ENCODE data around the gene C10orf90.

Gene C10orf90

DNA sequence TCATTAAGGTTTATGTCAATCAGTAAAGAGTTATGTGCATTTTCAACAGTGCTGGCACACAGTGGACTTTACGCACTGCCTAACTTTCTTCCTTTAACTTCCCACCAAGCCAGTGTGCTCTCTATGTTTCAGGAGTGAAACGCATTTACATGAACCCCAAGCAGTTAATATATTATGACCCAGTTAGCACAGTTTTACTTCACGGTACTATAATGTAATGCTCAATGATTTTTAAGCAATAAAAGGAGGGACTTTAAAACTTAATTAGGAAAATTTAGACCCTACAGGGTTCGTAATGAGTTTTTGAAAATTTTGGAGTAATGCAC lies 100.3 kb downstream of the C10orf90 start:
- TF ChIP-seq TCF12 (IDR thresholded peaks at IDR 0.05; ENCODE audit: low read depth) = no peak
- TF ChIP-seq YY1 (IDR thresholded peaks at IDR 0.05; ENCODE audit: low read depth) = no peak
- TF ChIP-seq EGR1 (IDR thresholded peaks at IDR 0.05) = no peak
- TF ChIP-seq CREB1 (IDR thresholded peaks at IDR 0.05; ENCODE audit: low read depth) = no peak
- TF ChIP-seq FOXM1 (IDR thresholded peaks at IDR 0.05; ENCODE audit: borderline replicate concordance, low read depth) = no peak
- TF ChIP-seq TAF1 (IDR thresholded peaks at IDR 0.05; ENCODE audit: low read depth) = no peak
- no peak for TF ChIP-seq ZBTB7A (IDR thresholded peaks at IDR 0.05; ENCODE audit: low read depth)
- no peak for TF ChIP-seq RAD21 (IDR thresholded peaks at IDR 0.05; ENCODE audit: low read depth)
- TF ChIP-seq, protein P1, sequence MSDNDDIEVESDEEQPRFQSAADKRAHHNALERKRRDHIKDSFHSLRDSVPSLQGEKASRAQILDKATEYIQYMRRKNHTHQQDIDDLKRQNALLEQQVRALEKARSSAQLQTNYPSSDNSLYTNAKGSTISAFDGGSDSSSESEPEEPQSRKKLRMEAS (IDR thresholded peaks at IDR 0.05) = no peak
- TF ChIP-seq, protein P2, sequence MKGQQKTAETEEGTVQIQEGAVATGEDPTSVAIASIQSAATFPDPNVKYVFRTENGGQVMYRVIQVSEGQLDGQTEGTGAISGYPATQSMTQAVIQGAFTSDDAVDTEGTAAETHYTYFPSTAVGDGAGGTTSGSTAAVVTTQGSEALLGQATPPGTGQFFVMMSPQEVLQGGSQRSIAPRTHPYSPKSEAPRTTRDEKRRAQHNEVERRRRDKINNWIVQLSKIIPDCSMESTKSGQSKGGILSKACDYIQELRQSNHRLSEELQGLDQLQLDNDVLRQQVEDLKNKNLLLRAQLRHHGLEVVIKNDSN (IDR thresholded peaks at IDR 0.05) = no peak
- TF ChIP-seq EP300 (IDR thresholded peaks at IDR 0.05; ENCODE audit: borderline replicate concordance) = no peak
- TF ChIP-seq NFIC (IDR thresholded peaks at IDR 0.05) = no peak
- TF ChIP-seq TEAD4 (IDR thresholded peaks at IDR 0.05) = no peak
- TF ChIP-seq, protein P3, sequence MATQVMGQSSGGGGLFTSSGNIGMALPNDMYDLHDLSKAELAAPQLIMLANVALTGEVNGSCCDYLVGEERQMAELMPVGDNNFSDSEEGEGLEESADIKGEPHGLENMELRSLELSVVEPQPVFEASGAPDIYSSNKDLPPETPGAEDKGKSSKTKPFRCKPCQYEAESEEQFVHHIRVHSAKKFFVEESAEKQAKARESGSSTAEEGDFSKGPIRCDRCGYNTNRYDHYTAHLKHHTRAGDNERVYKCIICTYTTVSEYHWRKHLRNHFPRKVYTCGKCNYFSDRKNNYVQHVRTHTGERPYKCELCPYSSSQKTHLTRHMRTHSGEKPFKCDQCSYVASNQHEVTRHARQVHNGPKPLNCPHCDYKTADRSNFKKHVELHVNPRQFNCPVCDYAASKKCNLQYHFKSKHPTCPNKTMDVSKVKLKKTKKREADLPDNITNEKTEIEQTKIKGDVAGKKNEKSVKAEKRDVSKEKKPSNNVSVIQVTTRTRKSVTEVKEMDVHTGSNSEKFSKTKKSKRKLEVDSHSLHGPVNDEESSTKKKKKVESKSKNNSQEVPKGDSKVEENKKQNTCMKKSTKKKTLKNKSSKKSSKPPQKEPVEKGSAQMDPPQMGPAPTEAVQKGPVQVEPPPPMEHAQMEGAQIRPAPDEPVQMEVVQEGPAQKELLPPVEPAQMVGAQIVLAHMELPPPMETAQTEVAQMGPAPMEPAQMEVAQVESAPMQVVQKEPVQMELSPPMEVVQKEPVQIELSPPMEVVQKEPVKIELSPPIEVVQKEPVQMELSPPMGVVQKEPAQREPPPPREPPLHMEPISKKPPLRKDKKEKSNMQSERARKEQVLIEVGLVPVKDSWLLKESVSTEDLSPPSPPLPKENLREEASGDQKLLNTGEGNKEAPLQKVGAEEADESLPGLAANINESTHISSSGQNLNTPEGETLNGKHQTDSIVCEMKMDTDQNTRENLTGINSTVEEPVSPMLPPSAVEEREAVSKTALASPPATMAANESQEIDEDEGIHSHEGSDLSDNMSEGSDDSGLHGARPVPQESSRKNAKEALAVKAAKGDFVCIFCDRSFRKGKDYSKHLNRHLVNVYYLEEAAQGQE (IDR thresholded peaks at IDR 0.05; ENCODE audit: low read depth) = no peak
- no peak for TF ChIP-seq CEBPB (IDR thresholded peaks at IDR 0.05)

DNA sequence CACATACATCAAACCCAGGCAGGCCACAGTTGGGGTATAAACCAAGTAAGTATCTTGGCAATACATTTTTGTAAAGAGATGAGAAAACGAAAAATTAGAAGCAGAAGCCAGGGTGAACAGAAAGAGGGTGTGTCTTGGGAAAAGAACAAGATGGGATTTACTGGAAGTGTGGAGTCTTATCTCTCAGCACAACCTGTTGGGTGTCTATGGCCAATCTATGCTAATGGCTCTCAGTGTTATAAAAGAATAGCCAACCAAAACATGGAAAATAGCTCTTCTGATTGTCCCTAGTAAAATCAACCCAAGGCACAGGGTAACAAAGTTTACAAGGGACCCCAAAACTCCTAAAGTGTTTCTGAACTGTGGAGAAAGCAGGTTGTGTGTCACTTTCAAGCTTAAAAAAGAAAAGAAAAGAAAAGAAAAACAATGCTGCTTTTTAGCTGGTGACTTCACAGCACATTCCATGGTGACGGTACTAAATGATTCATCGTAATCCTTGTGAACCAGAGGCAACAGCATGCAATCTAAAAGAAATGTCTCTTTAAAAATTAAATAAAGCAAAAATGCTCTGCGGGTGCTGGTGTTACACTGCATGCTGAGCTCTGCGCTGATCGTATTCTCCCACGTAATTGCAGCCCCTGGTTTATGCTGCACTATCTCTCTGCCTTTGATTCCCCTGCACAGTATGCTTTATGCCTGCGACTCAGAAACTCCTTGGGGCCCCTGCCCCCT lies 100.8 kb downstream of the C10orf90 start:
- TF ChIP-seq FOXM1 (IDR thresholded peaks at IDR 0.05; ENCODE audit: borderline replicate concordance, low read depth) = no peak
- TF ChIP-seq, protein P1 (IDR thresholded peaks at IDR 0.05) = no peak
- TF ChIP-seq EGR1 (IDR thresholded peaks at IDR 0.05) = no peak
- TF ChIP-seq YY1 (IDR thresholded peaks at IDR 0.05; ENCODE audit: low read depth) = no peak
- TF ChIP-seq TEAD4 (IDR thresholded peaks at IDR 0.05) = no peak
- TF ChIP-seq, protein P3 (IDR thresholded peaks at IDR 0.05; ENCODE audit: low read depth) = no peak
- TF ChIP-seq EP300 (IDR thresholded peaks at IDR 0.05; ENCODE audit: borderline replicate concordance) = no peak
- TF ChIP-seq CREB1 (IDR thresholded peaks at IDR 0.05; ENCODE audit: low read depth) = no peak
- no peak for TF ChIP-seq ZBTB7A (IDR thresholded peaks at IDR 0.05; ENCODE audit: low read depth)
- TF ChIP-seq RAD21 (IDR thresholded peaks at IDR 0.05; ENCODE audit: low read depth) = no peak
- TF ChIP-seq TAF1 (IDR thresholded peaks at IDR 0.05; ENCODE audit: low read depth) = no peak
- TF ChIP-seq CEBPB (IDR thresholded peaks at IDR 0.05) = no peak
- no peak for TF ChIP-seq TCF12 (IDR thresholded peaks at IDR 0.05; ENCODE audit: low read depth)
- no peak for TF ChIP-seq NFIC (IDR thresholded peaks at IDR 0.05)
- TF ChIP-seq, protein P2 (IDR thresholded peaks at IDR 0.05) = no peak

DNA sequence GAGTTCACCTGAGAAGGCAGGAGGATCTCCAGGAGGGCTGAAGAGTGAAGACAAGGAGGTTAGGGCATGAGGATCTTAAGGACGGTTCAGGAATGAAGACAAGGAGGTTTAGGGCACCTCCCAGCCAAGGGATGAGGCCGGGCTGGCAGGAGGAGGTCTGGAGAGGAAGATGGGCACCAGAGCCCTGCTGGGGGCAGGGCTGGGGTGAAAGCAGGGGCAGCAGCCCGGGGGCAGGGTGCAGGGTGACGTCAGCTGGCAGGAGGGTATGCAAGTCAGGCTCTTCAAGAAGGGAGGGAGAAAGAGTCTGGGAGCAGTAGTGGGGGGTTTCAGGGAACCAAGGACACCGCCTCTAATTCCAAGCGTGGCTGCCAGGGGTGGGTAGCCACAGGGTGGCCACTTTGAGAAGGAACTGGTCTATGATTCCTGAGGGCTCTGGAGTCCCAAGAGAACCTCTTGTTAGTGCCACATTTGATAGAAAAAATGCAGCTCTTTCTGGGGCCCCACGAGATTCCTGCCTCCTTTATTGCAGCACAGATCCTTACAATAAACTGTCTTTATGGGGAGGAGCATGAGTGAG lies 101.6 kb downstream of the C10orf90 start:
- TF ChIP-seq FOXM1 (IDR thresholded peaks at IDR 0.05; ENCODE audit: borderline replicate concordance, low read depth) (no peak), RAD21 (IDR thresholded peaks at IDR 0.05; ENCODE audit: low read depth) (no peak)
- TF ChIP-seq, protein P1 (IDR thresholded peaks at IDR 0.05) = no peak

DNA sequence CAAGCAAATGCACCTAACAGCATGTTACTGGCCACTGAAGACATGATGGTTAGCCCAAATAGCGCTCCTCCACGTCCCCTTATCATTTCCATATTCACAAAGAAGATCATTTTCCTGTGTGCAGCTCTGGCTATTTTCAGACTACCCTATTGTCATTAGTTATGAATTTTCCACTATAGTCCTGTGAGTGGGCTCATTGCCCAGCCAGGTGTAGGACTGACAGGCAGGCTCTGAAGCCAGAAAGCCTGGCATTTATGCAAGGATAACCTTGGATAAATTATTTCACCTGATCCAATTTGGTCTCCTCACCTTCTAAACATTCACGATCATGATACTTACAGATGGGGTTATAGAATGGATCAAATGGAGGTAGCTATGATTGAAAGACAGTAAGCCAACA lies 104.6 kb downstream of the C10orf90 start:
- TF ChIP-seq TEAD4 (IDR thresholded peaks at IDR 0.05) = no peak
- TF ChIP-seq CREB1 (IDR thresholded peaks at IDR 0.05; ENCODE audit: low read depth) = no peak
- TF ChIP-seq EP300 (IDR thresholded peaks at IDR 0.05; ENCODE audit: borderline replicate concordance) = no peak
- TF ChIP-seq, protein P1 (IDR thresholded peaks at IDR 0.05) = no peak
- TF ChIP-seq, protein P2 (IDR thresholded peaks at IDR 0.05) = no peak
- no peak for TF ChIP-seq ZBTB7A (IDR thresholded peaks at IDR 0.05; ENCODE audit: low read depth)
- no peak for TF ChIP-seq FOXM1 (IDR thresholded peaks at IDR 0.05; ENCODE audit: borderline replicate concordance, low read depth)
- no peak for TF ChIP-seq TAF1 (IDR thresholded peaks at IDR 0.05; ENCODE audit: low read depth)
- TF ChIP-seq, protein P3 (IDR thresholded peaks at IDR 0.05; ENCODE audit: low read depth) = no peak
- TF ChIP-seq NFIC (IDR thresholded peaks at IDR 0.05) = no peak
- no peak for TF ChIP-seq YY1 (IDR thresholded peaks at IDR 0.05; ENCODE audit: low read depth)
- no peak for TF ChIP-seq TCF12 (IDR thresholded peaks at IDR 0.05; ENCODE audit: low read depth)
- TF ChIP-seq EGR1 (IDR thresholded peaks at IDR 0.05) = no peak
- TF ChIP-seq RAD21 (IDR thresholded peaks at IDR 0.05; ENCODE audit: low read depth) = no peak
- TF ChIP-seq CEBPB (IDR thresholded peaks at IDR 0.05) = no peak

Measured in Ishikawa (cell line).